Measurements from ENCODE around the gene SNAP47. TPM values are rescaled to one million over a fixed set of nuclear protein-coding genes. Genes with fewer than 3 reads are reported as not detected.

SNAP47 gene
- total RNA-seq, 4 donors from 2014 or later = 24.1 to 49.0 (median 38.4) TPM

DNA sequence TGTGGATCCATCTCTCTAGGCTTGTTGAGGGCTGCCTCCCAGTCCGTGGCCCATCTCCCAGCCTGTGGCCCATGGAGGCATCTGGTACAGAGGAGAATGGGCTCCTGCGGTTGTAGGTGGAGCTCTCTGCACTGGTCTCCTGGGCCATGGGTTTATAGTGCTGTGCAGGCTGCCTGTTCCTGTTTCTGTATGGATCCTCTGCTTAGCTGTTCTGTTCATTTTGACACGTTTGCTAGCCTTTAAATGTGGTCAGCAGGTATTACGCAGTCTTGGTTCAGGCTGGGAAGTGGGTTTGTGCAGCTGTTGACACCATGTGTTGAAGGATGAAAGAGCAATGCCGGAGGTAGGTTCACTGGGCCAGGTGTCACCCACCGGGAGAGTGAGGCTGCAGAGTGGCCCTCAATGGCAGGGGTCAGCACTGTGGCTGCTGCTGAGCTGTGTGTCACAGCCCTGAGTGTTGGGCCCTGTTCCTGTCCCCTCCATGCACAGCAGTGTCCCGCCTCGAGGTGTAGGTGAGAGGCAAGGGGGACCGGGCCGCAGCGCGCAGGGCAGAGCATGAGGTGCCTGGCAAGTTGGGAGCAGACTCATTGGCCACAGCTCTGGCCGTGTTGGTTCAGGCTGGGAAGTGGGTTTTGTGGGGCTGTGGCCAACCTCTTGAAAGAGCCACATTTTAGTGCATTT is 39.0 kb downstream of the SNAP47 start:
- H3K27ac ChIP-seq = peak overlapping the region in 1 of 4 donors; percentile 67
- H3K27me3 ChIP-seq = no peaks in the 10 kb centered on the region
- DNase-seq = no peak
- no peak overlapping the region for H3K4me3 ChIP-seq
- no peaks in the 10 kb centered on the region for H3K36me3 ChIP-seq
- TF ChIP-seq, protein P1, sequence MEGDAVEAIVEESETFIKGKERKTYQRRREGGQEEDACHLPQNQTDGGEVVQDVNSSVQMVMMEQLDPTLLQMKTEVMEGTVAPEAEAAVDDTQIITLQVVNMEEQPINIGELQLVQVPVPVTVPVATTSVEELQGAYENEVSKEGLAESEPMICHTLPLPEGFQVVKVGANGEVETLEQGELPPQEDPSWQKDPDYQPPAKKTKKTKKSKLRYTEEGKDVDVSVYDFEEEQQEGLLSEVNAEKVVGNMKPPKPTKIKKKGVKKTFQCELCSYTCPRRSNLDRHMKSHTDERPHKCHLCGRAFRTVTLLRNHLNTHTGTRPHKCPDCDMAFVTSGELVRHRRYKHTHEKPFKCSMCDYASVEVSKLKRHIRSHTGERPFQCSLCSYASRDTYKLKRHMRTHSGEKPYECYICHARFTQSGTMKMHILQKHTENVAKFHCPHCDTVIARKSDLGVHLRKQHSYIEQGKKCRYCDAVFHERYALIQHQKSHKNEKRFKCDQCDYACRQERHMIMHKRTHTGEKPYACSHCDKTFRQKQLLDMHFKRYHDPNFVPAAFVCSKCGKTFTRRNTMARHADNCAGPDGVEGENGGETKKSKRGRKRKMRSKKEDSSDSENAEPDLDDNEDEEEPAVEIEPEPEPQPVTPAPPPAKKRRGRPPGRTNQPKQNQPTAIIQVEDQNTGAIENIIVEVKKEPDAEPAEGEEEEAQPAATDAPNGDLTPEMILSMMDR (IDR thresholded peaks at IDR 0.05) = no peak
- TF ChIP-seq POLR2AphosphoS5 (IDR thresholded peaks at IDR 0.05) (no peak), EP300 (IDR thresholded peaks at IDR 0.05; ENCODE audit: low read depth) (no peak), POLR2A (IDR thresholded peaks at IDR 0.05) (no peak)
- in situ Hi-C loops (cut with MboI; ENCODE audit: low pct_ligation_motif_present in 1 of 4, low pct_unique_long_range_greater_than_20kb in 1 of 4, low sequenced_read_pairs in 3 of 4) = loop anchor here in 1 of 4 donors (25.0 kb wide), 1 partner anchor 163 kb away; the partner anchor contains the start of gene WNT9A
- 85% methylated on average over 13 of the region's 13 CpGs; no CpG with 5 or more reads in 1 of the 2 donors for WGBS, 2 donors (ENCODE audit: low coverage in 1 of 2)
- H3K9me3 ChIP-seq = no peaks in the 10 kb centered on the region
- peaks cover 0 to 4% (median 0%) of the 10 kb centered on the region in 4 donors for H3K4me1 ChIP-seq
- intact Hi-C loops (cut with DNase I; ENCODE audit: low total_unique reads) = no loop called here

DNA sequence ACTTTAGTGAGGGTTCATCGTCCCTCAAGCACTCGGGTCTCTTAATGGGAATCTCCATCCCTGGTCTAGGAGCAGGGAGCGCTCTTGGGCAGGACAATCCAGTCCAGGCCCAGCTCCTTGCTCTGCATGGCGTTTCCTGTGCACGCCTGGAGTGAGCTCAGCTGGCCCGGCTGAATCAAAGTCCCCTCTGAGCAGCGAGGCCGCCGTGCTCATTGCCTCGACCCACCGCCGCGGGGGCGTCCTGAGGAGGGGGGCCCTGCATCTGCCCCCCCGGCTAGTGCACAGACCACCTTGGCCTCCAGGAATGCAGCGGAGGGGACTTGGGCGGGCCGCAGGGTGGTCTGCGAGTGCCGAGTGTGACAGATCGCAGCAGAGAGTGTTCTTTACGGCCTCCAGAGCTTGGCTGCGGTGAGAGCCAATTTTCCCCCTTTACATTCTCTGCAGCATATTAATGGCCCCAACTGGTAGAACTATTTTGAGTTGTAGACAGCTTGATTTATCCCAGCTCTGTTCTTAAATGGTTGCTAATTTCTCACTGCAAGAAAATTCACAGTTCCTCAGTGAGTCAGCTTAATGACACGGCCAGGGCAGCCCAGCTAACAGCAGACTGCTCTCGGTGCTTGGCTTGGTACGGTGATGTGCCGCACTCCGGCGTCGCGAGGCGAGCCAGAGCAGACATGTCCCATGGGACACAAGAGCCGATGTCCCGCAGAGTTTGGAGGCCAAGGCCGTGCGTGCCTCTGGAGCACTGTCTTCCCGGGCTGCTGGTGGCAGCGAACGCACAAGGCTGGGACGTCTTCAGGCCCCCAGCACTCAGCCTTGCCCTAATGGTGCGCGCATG is 39.8 kb downstream of the SNAP47 start:
- intact Hi-C loops (cut with DNase I; ENCODE audit: low total_unique reads) (no loop called here), in situ Hi-C loops (cut with MboI; ENCODE audit: low pct_ligation_motif_present in 1 of 4, low pct_unique_long_range_greater_than_20kb in 1 of 4, low sequenced_read_pairs in 3 of 4) (loop anchor here in 1 of 4 donors (25.0 kb wide), 1 partner anchor 162 kb away; the partner anchor contains the start of gene WNT9A)
- H3K36me3 ChIP-seq = no peaks in the 10 kb centered on the region
- H3K27ac ChIP-seq = peak overlapping the region in 3 of 4 donors; percentile 50 to 74 (median 67)
- peaks cover 0 to 4% (median 0%) of the 10 kb centered on the region in 4 donors for H3K4me1 ChIP-seq
- WGBS, 2 donors (ENCODE audit: low coverage in 1 of 2) = 67 to 78% methylated on average over 9 to 30 of the region's 42 CpGs
- H3K27me3 ChIP-seq = no peaks in the 10 kb centered on the region
- no peak overlapping the region for H3K4me3 ChIP-seq
- DNase-seq = no peak
- H3K9me3 ChIP-seq = no peaks in the 10 kb centered on the region
- no peak for TF ChIP-seq POLR2A (IDR thresholded peaks at IDR 0.05)
- peak in 2 of 3 donors; percentile 4 to 32 for TF ChIP-seq POLR2AphosphoS5 (IDR thresholded peaks at IDR 0.05)

DNA sequence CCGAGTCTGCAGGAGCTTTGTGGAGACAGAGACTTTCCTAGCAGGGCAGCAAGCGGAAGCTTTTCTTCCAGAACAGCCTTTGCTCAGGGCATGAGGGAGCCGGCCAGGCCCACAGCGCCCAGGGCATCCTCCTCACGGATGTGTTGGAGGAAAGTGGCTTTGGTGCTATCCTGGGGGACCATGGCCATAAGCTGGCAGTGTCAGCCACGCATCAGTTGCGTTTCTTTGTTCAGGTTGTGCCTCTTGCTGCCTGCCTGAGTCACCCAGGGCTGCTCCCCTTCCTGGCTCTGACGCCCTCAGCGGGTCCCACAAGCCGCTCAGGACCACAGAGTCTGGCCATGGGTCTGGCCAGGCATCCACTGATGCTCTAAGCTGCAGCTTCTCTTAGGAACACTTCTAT is 40.6 kb downstream of the SNAP47 start:
- 92% methylated on average over 10 of the region's 10 CpGs; no CpG with 5 or more reads in 1 of the 2 donors for WGBS, 2 donors (ENCODE audit: low coverage in 1 of 2)

DNA sequence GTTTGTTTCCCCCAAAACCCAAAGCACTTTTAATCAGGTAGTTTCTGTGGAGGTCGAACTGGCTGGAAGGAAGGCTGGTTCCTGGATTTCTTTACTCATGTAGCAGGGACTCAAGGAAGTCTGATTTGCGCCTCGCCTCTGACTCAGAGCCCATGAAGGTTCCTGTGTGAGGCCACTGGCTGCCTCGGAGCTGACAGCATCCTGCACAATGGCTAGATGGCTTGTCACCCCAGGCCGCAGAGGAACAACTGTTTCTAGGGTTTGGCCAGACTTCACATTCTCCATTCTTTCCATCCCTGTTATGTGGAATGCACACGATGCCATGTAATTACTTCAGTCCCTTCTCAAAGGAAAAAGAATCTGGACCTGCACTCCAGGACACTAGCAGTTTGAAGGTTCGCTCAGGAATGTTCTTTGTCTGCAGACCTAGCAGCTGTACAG is 41.1 kb downstream of the SNAP47 start:
- DNase-seq = no peak
- Histone ChIP-seq H3K27ac (peak overlapping the region in 1 of 4 donors; percentile 67), H3K4me3 (no peak overlapping the region), H3K4me1 (peaks cover 0 to 4% (median 0%) of the 10 kb centered on the region in 4 donors), H3K27me3 (no peaks in the 10 kb centered on the region), H3K9me3 (no peaks in the 10 kb centered on the region), H3K36me3 (no peaks in the 10 kb centered on the region)
- in situ Hi-C loops (cut with MboI; ENCODE audit: low pct_ligation_motif_present in 1 of 4, low pct_unique_long_range_greater_than_20kb in 1 of 4, low sequenced_read_pairs in 3 of 4) = no loop called here
- no peak for TF ChIP-seq POLR2A (IDR thresholded peaks at IDR 0.05)
- TF ChIP-seq, protein P1 (IDR thresholded peaks at IDR 0.05) = no peak
- TF ChIP-seq POLR2AphosphoS5 (IDR thresholded peaks at IDR 0.05) = no peak
- TF ChIP-seq EP300 (IDR thresholded peaks at IDR 0.05; ENCODE audit: low read depth) = no peak
- WGBS, 2 donors (ENCODE audit: low coverage in 1 of 2) = 73 to 89% methylated on average over 2 to 7 of the region's 7 CpGs
- intact Hi-C loops (cut with DNase I; ENCODE audit: low total_unique reads) = no loop called here

More for the DNA sequence above, 40.6 kb downstream of the SNAP47 start:
- in situ Hi-C loops (cut with MboI; ENCODE audit: low pct_ligation_motif_present in 1 of 4, low pct_unique_long_range_greater_than_20kb in 1 of 4, low sequenced_read_pairs in 3 of 4) = no loop called here
- Histone ChIP-seq H3K36me3 (no peaks in the 10 kb centered on the region), H3K27me3 (no peaks in the 10 kb centered on the region), H3K4me1 (peaks cover 0 to 4% (median 0%) of the 10 kb centered on the region in 4 donors), H3K27ac (peak overlapping the region in 2 of 4 donors; percentile 50 to 67), H3K4me3 (no peak overlapping the region), H3K9me3 (no peaks in the 10 kb centered on the region)
- intact Hi-C loops (cut with DNase I; ENCODE audit: low total_unique reads) = no loop called here
- TF ChIP-seq POLR2A (IDR thresholded peaks at IDR 0.05) (no peak), POLR2AphosphoS5 (IDR thresholded peaks at IDR 0.05) (no peak), EP300 (IDR thresholded peaks at IDR 0.05; ENCODE audit: low read depth) (no peak)
- TF ChIP-seq, protein P1 (IDR thresholded peaks at IDR 0.05) = no peak
- DNase-seq = no peak
